ENCODE data around the gene C4orf50. TPM values are rescaled to one million over a fixed set of nuclear protein-coding genes. Genes with fewer than 3 reads are reported as not detected.

The C4orf50 gene
- total and polyA plus RNA-seq, 10 of the 15 experiments (the other 5 are each of a cell fraction or from before 2014, with no cell fraction given), result 0.04 to 0.09 (median 0.05) TPM; not detected in 3

GRCh38 chr4:5973033-5973432 lies 45.2 kb downstream of the C4orf50 start (continued):
- TF ChIP-seq SUPT20H (IDR thresholded peaks at IDR 0.05; ENCODE audit: borderline replicate concordance, control insufficient read depth, low read depth, low read length) (no peak), RB1 (IDR thresholded peaks at IDR 0.05; ENCODE audit: borderline replicate concordance) (no peak), PRDM15 (CRISPR knock-in tag; IDR thresholded peaks at IDR 0.05) (no peak), MYC (IDR thresholded peaks at IDR 0.05; ENCODE audit: insufficient read depth, insufficient read length, insufficient replicate concordance, low read length, severe bottlenecking) (no peak), ESRRA (IDR thresholded peaks at IDR 0.05; ENCODE audit: low read length) (no peak), SREBF2 (IDR thresholded peaks at IDR 0.05; ENCODE audit: low read length) (no peak), TCF7 (IDR thresholded peaks at IDR 0.05; ENCODE audit: borderline replicate concordance) (no peak), MTA2 (IDR thresholded peaks at IDR 0.05; ENCODE audit: low read depth) (no peak), SMAD1 (IDR thresholded peaks at IDR 0.05; ENCODE audit: low read depth, partially characterized antibody) (no peak)

- POLR2A ChIA-PET, result no interaction called here
- TF ChIP-seq RBBP5 (conservative IDR thresholded peaks at IDR 0.05) (no peak), SP1 (IDR thresholded peaks at IDR 0.05; ENCODE audit: low read depth, low read length) (no peak), E2F8 (IDR thresholded peaks at IDR 0.05; ENCODE audit: low read depth, partially characterized antibody) (no peak), TCF12 (IDR thresholded peaks at IDR 0.05; ENCODE audit: low read depth, low read length) (no peak), SREBF1 (IDR thresholded peaks at IDR 0.05; ENCODE audit: low read length) (no peak), NR2F1 (conservative IDR thresholded peaks at IDR 0.05) (no peak), TARDBP (IDR thresholded peaks at IDR 0.05; ENCODE audit: borderline replicate concordance) (no peak), PBX3 (IDR thresholded peaks at IDR 0.05; ENCODE audit: insufficient replicate concordance, low read depth, low read length) (no peak)
- no peaks in the 10 kb centered on the region for H3K9me3 ChIP-seq (replicated peaks; ENCODE audit: control insufficient read depth, insufficient read depth, low read length)
- H3K9ac ChIP-seq (ENCODE audit: control insufficient read depth, insufficient read depth, low read length), result no peak overlapping the region
- in situ Hi-C loops (cut with MboI), result no loop called here
- SMC1A ChIA-PET (ENCODE audit: uncharacterized antibody, unreplicated experiment), result no interaction called here
- no peaks in the 10 kb centered on the region; a peak in 1 of 4 replicates for H3K27me3 ChIP-seq (replicated peaks in 1 of 2; ENCODE audit: control insufficient read depth in 2 of 2, insufficient read depth in 2 of 2, low read length in 1 of 2)
- RAD21 ChIA-PET (ENCODE audit: unreplicated experiment), result no interaction called here
- H3K4me3 ChIP-seq, result no peak overlapping the region
- no peak for DNase-seq (ENCODE audit: low read depth, low spot score)
- H3K79me2 ChIP-seq (ENCODE audit: control insufficient read depth, insufficient read depth, low read length), result no peaks in the 10 kb centered on the region
- no peaks in the 10 kb centered on the region for H3K36me3 ChIP-seq (ENCODE audit: control insufficient read depth in 2 of 2, insufficient read depth in 2 of 2, low read length in 1 of 2)
- CTCF ChIA-PET, result no interaction called here
- no TSS peak for BruUV-seq (replicated peaks)
- ATAC-seq, result no peak
- H2AFZ ChIP-seq (ENCODE audit: control insufficient read depth, low read depth, low read length), result no peak overlapping the region
- H3K27ac ChIP-seq (ENCODE audit: control insufficient read depth, insufficient read depth), result no peak overlapping the region
- H3K4me1 ChIP-seq (ENCODE audit: control insufficient read depth, insufficient read depth, low read length), result no peaks in the 10 kb centered on the region
- intact Hi-C loops (cut with micrococcal nuclease; ENCODE audit: unreplicated experiment), result loop anchor here (10.0 kb wide), 1 partner anchor 148 kb away; no protein-coding TSS in a partner anchor
- peaks cover 3% of the 10 kb centered on the region; the same call in 1 of the 2 replicates for H4K20me1 ChIP-seq (ENCODE audit: control insufficient read depth, insufficient read depth)
- 66% methylated on average over 11 of the region's 11 CpGs for WGBS (ENCODE audit: insufficient coverage, insufficient replicate concordance, low lambda C conversion rate, missing lambda C conversion rate)
- H3K4me2 ChIP-seq (ENCODE audit: control insufficient read depth, insufficient read depth), result no peak overlapping the region
- FAIRE-seq, result no peak
These were observed 45.7 kb downstream of the C4orf50 start for GRCh38 chr4:5972571-5972970.

All from GM12878 (cell line).